D721Med (cell line): ENCODE measurements around the gene HS6ST3.

Experiments
- DNase-seq: peaks from one replicate; pipeline ENCODE4 v3.0.0; 2011; ENCODE audit warnings: low spot score; ENCODE audit not compliant: insufficient read length
- FAIRE-seq: peaks from 2 replicates; lab custom pipeline; 2011; peaks lifted over from hg19 to GRCh38; lab: Jason Lieb, UNC
- CTCF ChIP-seq: IDR thresholded peaks from 2 replicates; pipeline ENCODE4 v1.5.1; 2012; ENCODE audit warnings: mild to moderate bottlenecking, control low read depth; ENCODE audit not compliant: insufficient read depth; ENCODE audit errors: missing control alignments

HS6ST3 gene

GRCh38 chr13:96199315-96199714, 109.4 kb downstream of the HS6ST3 start:
- no peak for TF ChIP-seq CTCF
- FAIRE-seq (no peak), DNase-seq (no peak)

- no peak for FAIRE-seq
- DNase-seq = no peak
- TF ChIP-seq CTCF = no peak
These were observed 110.9 kb downstream of the HS6ST3 start for GRCh38 chr13:96200810-96201209.

- no peak for TF ChIP-seq CTCF
- FAIRE-seq (no peak), DNase-seq (no peak)
These were observed 112.4 kb downstream of the HS6ST3 start for GRCh38 chr13:96202315-96202714.

GRCh38 chr13:96203471-96203870, 113.6 kb downstream of the HS6ST3 start:
- TF ChIP-seq CTCF = no peak
- DNase-seq (no peak), FAIRE-seq (no peak)

- no peak for DNase-seq
- FAIRE-seq = no peak
- TF ChIP-seq CTCF = no peak
These were observed 125.0 kb downstream of the HS6ST3 start for GRCh38 chr13:96214824-96215445.

- DNase-seq (no peak), FAIRE-seq (no peak)
- no peak for TF ChIP-seq CTCF
These were observed 126.6 kb downstream of the HS6ST3 start for GRCh38 chr13:96216543-96216942.

- DNase-seq (no peak), FAIRE-seq (no peak)
- TF ChIP-seq CTCF = no peak
These were observed 128.6 kb downstream of the HS6ST3 start for GRCh38 chr13:96218475-96218874.
